ENCODE data around the gene PDCD10.

Gene PDCD10

GRCh38 chr3:167684388-167684993, 50.2 kb downstream of the PDCD10 start:
- DNase-seq (ENCODE audit: low read depth in 2 of 2), result peak in 1 of 2 donors; percentile 6

- DNase-seq (ENCODE audit: low read depth in 2 of 2), result no peak
Measured at GRCh38 chr3:167679526-167679925, 55.2 kb downstream of the PDCD10 start.

- no peak for DNase-seq (ENCODE audit: low read depth in 2 of 2)
Measured at GRCh38 chr3:167675848-167676247, 58.8 kb downstream of the PDCD10 start.

- no peak for DNase-seq (ENCODE audit: low read depth in 2 of 2)
Measured at GRCh38 chr3:167673221-167673620, 61.5 kb downstream of the PDCD10 start.

GRCh38 chr3:167671878-167672427, 62.7 kb downstream of the PDCD10 start:
- no peak for DNase-seq (ENCODE audit: low read depth in 2 of 2)

- no peak for DNase-seq (ENCODE audit: low read depth in 2 of 2)
Measured at GRCh38 chr3:167669699-167670098, 65.0 kb downstream of the PDCD10 start.

- no peak for DNase-seq (ENCODE audit: low read depth in 2 of 2)
Measured at GRCh38 chr3:167668651-167669050, 66.0 kb downstream of the PDCD10 start.

GRCh38 chr3:167666563-167666962, 68.1 kb downstream of the PDCD10 start:
- DNase-seq (ENCODE audit: low read depth in 2 of 2), result no peak

- DNase-seq (ENCODE audit: low read depth in 2 of 2), result no peak
Measured at GRCh38 chr3:167662919-167663400, 71.7 kb downstream of the PDCD10 start.

GRCh38 chr3:167657684-167658225, 76.9 kb downstream of the PDCD10 start:
- no peak for DNase-seq (ENCODE audit: low read depth in 2 of 2)

GRCh38 chr3:167656821-167657220, 77.9 kb downstream of the PDCD10 start:
- no peak for DNase-seq (ENCODE audit: low read depth in 2 of 2)

- DNase-seq (ENCODE audit: low read depth in 2 of 2), result no peak
Measured at GRCh38 chr3:167653760-167654159, 80.9 kb downstream of the PDCD10 start, which contains the start of gene WDR49. Gene WDR49, minus strand, starts transcription at chr3:167653942. Its CDS starts 517 bp downstream, at chr3:167653425.

GRCh38 chr3:167653155-167653554, 81.5 kb downstream of the PDCD10 start:
- DNase-seq (ENCODE audit: low read depth in 2 of 2), result no peak

- DNase-seq (ENCODE audit: low read depth in 2 of 2), result no peak
Measured at GRCh38 chr3:167651826-167652225, 82.9 kb downstream of the PDCD10 start.

GRCh38 chr3:167650459-167650858, 84.2 kb downstream of the PDCD10 start:
- no peak for DNase-seq (ENCODE audit: low read depth in 2 of 2)

- DNase-seq (ENCODE audit: low read depth in 2 of 2), result no peak
Measured at GRCh38 chr3:167649746-167650145, 84.9 kb downstream of the PDCD10 start.

- no peak for DNase-seq (ENCODE audit: low read depth in 2 of 2)
Measured at GRCh38 chr3:167644611-167645010, 90.1 kb downstream of the PDCD10 start.
